Spleen (tissue), 7 donors: ENCODE results near the gene ATP10B.
"Not testable (repeated sequence)": the region's sequence is repeated elsewhere in the genome, so short reads cannot be mapped to it uniquely, and the experiment has no call there.

ENCODE experiments used
- POLR2A ChIP-seq, 3 donors: fragments of 450-650 bp; IDR thresholded peaks; one replicate each; pipeline ENCODE4 v1.5.1; 2017; ENCODE audit warnings: antibody characterized with exemption in 3 of 3, mild to moderate bottlenecking in 1 of 3
- TF ChIP-seq, protein P1 (sequence below), 11 experiments: fragments of 200-600 bp in 7 of 11; fragments of 450-650 bp in 4 of 11; sonication (generic) in 4 of 11; IDR thresholded peaks in 8 of 11; conservative IDR thresholded peaks in 3 of 11; 1 replicate in 7 of 11; 2 replicates in 4 of 11; pipeline versions ENCODE4 v1.4.0 to v1.8.0; 2016 to 2021; ENCODE audit warnings: antibody characterized with exemption in 11 of 11, inconsistent platforms in 4 of 11, mild to moderate bottlenecking in 1 of 11
- donor health status: DM: no; HTN: no; CAD: no; lungs with moderate emphysema.
- donor health status: DM: no; HTN: no; CAD: no.
- donor health status: DM: no; HTN: no; CAD: no.

DNA sequence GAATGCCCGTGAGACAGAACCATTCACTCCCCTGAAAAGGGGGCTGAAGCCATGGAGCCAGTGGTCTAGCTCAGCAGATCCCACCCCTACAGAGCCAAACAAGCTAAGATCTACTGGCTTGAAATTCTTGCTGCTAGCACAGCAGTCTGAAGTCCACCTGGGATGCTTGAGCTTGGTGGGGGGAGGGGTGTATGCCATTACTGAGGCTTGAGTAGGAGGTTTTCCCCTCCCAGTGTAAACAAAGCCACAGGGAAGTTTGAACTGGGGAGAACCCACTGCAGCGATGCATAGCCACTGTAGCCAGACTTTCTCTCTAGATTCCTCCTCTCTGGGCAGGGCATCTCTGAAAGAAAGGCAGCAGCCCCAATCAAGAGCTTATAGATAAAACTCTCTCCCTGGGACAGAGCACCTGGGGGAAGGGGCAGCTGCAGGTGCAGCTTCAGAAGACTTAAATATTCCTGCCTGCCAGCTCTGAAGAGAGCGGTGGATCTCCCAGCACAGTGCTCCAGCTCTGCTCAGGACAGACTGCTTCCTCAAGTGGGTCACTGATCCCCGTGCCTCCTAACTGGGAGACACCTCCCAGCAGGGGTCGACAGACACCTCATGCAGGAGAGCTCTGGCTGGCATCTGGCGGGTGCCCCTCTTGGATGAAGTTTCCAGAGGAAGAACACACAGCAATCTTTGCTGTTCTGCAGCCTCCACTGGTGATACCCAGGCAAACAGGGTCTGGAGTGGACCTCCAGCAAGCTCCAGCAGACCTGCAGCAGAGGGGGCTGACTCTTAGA is 41.4 kb upstream of the ATP10B start:
- TF ChIP-seq, protein P1, sequence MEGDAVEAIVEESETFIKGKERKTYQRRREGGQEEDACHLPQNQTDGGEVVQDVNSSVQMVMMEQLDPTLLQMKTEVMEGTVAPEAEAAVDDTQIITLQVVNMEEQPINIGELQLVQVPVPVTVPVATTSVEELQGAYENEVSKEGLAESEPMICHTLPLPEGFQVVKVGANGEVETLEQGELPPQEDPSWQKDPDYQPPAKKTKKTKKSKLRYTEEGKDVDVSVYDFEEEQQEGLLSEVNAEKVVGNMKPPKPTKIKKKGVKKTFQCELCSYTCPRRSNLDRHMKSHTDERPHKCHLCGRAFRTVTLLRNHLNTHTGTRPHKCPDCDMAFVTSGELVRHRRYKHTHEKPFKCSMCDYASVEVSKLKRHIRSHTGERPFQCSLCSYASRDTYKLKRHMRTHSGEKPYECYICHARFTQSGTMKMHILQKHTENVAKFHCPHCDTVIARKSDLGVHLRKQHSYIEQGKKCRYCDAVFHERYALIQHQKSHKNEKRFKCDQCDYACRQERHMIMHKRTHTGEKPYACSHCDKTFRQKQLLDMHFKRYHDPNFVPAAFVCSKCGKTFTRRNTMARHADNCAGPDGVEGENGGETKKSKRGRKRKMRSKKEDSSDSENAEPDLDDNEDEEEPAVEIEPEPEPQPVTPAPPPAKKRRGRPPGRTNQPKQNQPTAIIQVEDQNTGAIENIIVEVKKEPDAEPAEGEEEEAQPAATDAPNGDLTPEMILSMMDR (IDR thresholded peaks at IDR 0.05 in 8 of 11, conservative IDR thresholded peaks at IDR 0.05 in 3 of 11) = not testable (repeated sequence)
- TF ChIP-seq POLR2A (IDR thresholded peaks at IDR 0.05) = not testable (repeated sequence)
